ENCODE results near the gene AQP9.

The AQP9 gene

GRCh38 chr15:58227706-58228543, 89.7 kb downstream of the AQP9 start:
- peak; percentile 9 for DNase-seq (ENCODE audit: low read depth)

- DNase-seq (ENCODE audit: low read depth): no peak
These were observed 90.5 kb downstream of the AQP9 start for GRCh38 chr15:58228718-58229117.

- no peak for DNase-seq (ENCODE audit: low read depth)
These were observed 91.2 kb downstream of the AQP9 start for GRCh38 chr15:58229297-58229768.

DNA sequence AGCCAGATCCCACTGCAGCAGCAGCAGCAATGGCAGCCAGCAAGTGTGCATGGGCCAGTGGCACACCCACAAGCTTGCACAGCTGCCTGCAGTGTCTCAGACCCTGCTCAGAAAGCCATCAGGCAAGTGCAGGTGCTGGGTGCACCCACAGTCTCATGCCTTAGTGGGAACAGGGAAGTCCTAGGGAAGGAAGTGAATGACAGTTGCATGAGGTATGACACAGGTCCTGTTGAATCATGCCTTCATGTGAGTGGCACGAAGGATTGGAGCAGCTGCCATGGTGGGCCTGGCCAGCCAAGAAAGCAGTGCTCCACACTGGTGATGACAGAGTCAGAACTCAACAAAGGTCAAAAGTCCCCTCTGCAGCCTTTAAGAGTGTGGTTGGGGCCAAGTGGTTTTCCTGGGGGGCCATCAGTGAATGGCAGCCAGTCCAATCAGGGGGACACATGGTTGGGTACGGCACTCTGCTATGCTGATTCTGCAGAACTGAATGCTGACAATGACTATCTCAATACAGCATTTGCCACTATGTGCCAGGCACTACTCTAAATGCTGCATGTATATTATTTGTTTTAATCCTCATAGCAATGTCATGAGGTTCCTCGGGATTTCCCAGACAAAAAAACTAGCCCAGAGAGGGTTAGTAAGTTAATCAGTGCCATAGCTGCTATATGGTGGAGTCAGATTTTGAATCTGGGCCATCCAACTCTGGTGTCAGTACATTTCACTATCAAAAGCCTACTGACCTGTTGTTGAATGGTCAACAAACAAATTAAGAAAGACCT, 94.3 kb downstream of the AQP9 start:
- DNase-seq (ENCODE audit: low read depth): no peak

- DNase-seq (ENCODE audit: low read depth): no peak
These were observed 95.2 kb downstream of the AQP9 start for GRCh38 chr15:58233341-58233740.
